Melanocyte of skin (primary cell): ENCODE measurements around the gene ANAPC13. TPM values are rescaled to one million over a fixed set of nuclear protein-coding genes. Genes with fewer than 3 reads are reported as not detected.

Source experiments
- total RNA-seq, 2 donors: library from RNA; depleted of rRNA; stranded (reverse); fragments of >200 nt; gene quantifications; 2 replicates each; pipeline ENCODE4 v1.2.3, GENCODE V29; 2012

ANAPC13 gene
- total RNA-seq, result 10 to 100 TPM; 34.4 to 54.6 TPM

DNA sequence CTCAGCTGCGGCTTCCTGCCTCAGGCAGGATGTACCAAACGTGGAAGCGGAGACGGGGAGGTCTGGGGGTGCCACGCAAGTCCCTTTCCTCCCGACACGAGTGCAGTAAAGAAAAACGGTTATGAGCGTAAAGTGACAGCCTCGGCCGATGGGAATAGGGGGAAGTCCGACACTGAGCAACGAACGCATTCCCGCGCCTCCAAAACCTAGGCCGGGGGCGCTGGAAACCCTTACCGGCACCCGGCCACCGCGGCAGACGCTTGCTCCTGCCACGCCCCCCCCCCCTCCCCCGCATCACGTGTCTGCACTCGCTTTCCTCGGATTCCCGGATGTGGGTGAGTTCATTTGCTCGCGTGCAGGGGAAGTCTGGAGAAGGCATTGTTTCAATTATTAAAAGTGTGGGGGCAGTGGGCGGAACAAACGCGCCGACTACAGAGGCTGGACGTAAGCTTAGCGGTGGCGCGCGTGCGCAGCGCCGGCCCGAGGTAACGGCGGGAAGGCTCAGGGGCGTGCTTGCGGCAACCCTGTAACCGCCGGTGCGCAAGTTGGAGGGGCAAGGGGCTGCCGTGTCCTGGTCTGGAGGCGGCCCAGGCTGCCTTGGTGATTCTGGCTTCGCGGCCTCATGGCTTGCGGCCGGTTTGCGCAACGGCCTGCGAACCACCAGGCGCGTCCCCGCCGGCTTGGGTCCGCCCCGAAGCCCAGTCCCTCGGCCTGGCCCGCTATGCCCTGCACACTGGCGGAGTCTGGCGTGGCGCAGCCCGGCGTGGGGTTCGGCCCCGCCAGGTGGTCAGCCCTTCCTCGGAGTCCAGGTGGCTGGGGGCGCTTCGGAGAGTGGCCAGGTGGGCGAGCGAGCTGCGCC lies at the start of gene ANAPC13, which contains the start of gene CEP63:
ANAPC13 (minus strand) TSS at position 268 of the 859 bp plus-strand sequence. CDS start 3,081 bp downstream, outside the sequence.
CEP63 (plus strand) TSS at position 340 of the 859 bp plus-strand sequence. CDS start 9,264 bp downstream, outside the sequence.

Other genes with a start within 250 kb of the ANAPC13 start
- 10 to 100 TPM; 42.0 to 53.3 TPM for gene RYK, start 235.1 kb downstream of the ANAPC13 start, total RNA-seq
- gene AMOTL2, start 111.5 kb downstream of the ANAPC13 start, total RNA-seq, result 10 to 100 TPM; 35.0 to 44.0 TPM
- gene CEP63, start 72 bp upstream of the ANAPC13 start, total RNA-seq, result 10 to 100 TPM in 1 of 2 donors, 1 to 10 TPM in 1; 7.6 to 10.3 TPM
- under 1 TPM in 1 of 2 donors, not detected in 1; under 0.01 TPM for gene KY, start 165.0 kb upstream of the ANAPC13 start, total RNA-seq